GM23338 (cell line): ENCODE measurements around the gene FBL. TPM values are rescaled to one million over a fixed set of nuclear protein-coding genes. Genes with fewer than 3 reads are reported as not detected.

ENCODE experiments used
- ATAC-seq: fragments of 200-7000 bp; cut with Tn5 transposase; 3 replicates; pipeline ENCODE4 v1.9.1; 2020
- DNase-seq: peaks from one replicate; pipeline ENCODE4 v3.0.0-alpha.2; 2015; ENCODE audit warnings: low spot score
- H2AFZ ChIP-seq: fragments of 200-600 bp; sonication (generic); 2 replicates; pipeline ENCODE4 v1.8.0; 2016; ENCODE audit warnings: antibody characterized with exemption, mild to moderate bottlenecking, moderate library complexity
- H3F3A ChIP-seq: fragments of 200-600 bp; sonication (generic); replicated peaks from 2 replicates; pipeline ENCODE4 v1.8.0; 2017; ENCODE audit warnings: antibody characterized with exemption, mixed run types, low read depth
- H3K27ac ChIP-seq: fragments of 200-600 bp; sonication (generic); 2 replicates; pipeline ENCODE4 v1.6.1; 2016; ENCODE audit warnings: low read depth
- H3K27me3 ChIP-seq: fragments of 200-600 bp; sonication (generic); 2 replicates; pipeline ENCODE4 v1.8.0; 2016; ENCODE audit warnings: mild to moderate bottlenecking, mixed run types, moderate library complexity; ENCODE audit not compliant: insufficient read depth
- H3K36me3 ChIP-seq: fragments of 200-600 bp; sonication (generic); 2 replicates; pipeline ENCODE4 v1.8.0; 2016; ENCODE audit warnings: mild to moderate bottlenecking; ENCODE audit not compliant: insufficient read depth
- H3K4me1 ChIP-seq: fragments of 200-600 bp; sonication (generic); 2 replicates; pipeline ENCODE4 v1.8.0; 2016; ENCODE audit warnings: mild to moderate bottlenecking, moderate library complexity; ENCODE audit not compliant: insufficient read depth
- H3K4me2 ChIP-seq: fragments of 200-600 bp; sonication (generic); 2 replicates; pipeline ENCODE4 v1.7.1; 2017; ENCODE audit warnings: mixed run types
- H3K4me3 ChIP-seq: fragments of 200-600 bp; sonication (generic); 2 replicates; pipeline ENCODE4 v1.6.1; 2016; ENCODE audit warnings: mixed run types
- H3K79me2 ChIP-seq: fragments of 200-600 bp; sonication (generic); replicated peaks from 2 replicates; pipeline ENCODE4 v1.8.0; 2017; ENCODE audit warnings: mild to moderate bottlenecking; ENCODE audit not compliant: insufficient read depth
- H3K9me2 ChIP-seq: fragments of 200-600 bp; sonication (generic); 2 replicates; pipeline ENCODE4 v1.8.0; 2017; ENCODE audit not compliant: insufficient read depth
- H4K20me1 ChIP-seq: fragments of 200-600 bp; sonication (generic); replicated peaks from 2 replicates; pipeline ENCODE4 v1.8.0; 2017; ENCODE audit warnings: mild to moderate bottlenecking; ENCODE audit not compliant: insufficient read depth
- H3K27ac Mint-ChIP-seq: 2 replicates; pipeline ENCODE4 v1.8.0; 2020; ENCODE audit warnings: inconsistent platforms, mild to moderate bottlenecking, moderate library complexity, mixed read lengths
- H3K27me3 Mint-ChIP-seq: 3 replicates; pipeline ENCODE4 v1.8.0; 2022; ENCODE audit warnings: low read depth, mild to moderate bottlenecking, moderate library complexity, mixed read lengths, inconsistent platforms; ENCODE audit not compliant: insufficient read depth, poor library complexity
- H3K36me3 Mint-ChIP-seq: 3 replicates; pipeline ENCODE4 v1.8.0; 2021; ENCODE audit warnings: low read depth, mild to moderate bottlenecking, inconsistent platforms, moderate library complexity, mixed read lengths
- H3K4me1 Mint-ChIP-seq: 3 replicates; pipeline ENCODE4 v1.8.0; 2020; ENCODE audit warnings: mild to moderate bottlenecking, inconsistent platforms, mixed read lengths
- H3K4me3 Mint-ChIP-seq: 3 replicates; pipeline ENCODE4 v1.8.0; 2021; ENCODE audit warnings: moderate library complexity, mild to moderate bottlenecking, inconsistent platforms, mixed read lengths
- H3K9me3 Mint-ChIP-seq: 3 replicates; pipeline ENCODE4 v1.8.0; 2020; ENCODE audit warnings: moderate library complexity, mild to moderate bottlenecking, inconsistent platforms, mixed read lengths
- CREB1 ChIP-seq: fragments of 250-450 bp; sonication (Bioruptor Pico); IDR thresholded peaks from 2 replicates; pipeline ENCODE4 v1.5.0; 2020; ENCODE audit warnings: low read depth, mild to moderate bottlenecking, moderate library complexity
- CTCF ChIP-seq, 2 experiments: fragments of 200-600 bp in 1 of 2; sonication (generic) in 1 of 2; conservative IDR thresholded peaks; 2 replicates each; pipeline versions ENCODE4 v1.5.1 to v1.6.1; 2016 to 2017; ENCODE audit warnings: antibody characterized with exemption in 2 of 2, low read depth in 2 of 2, mild to moderate bottlenecking in 2 of 2, moderate library complexity in 1 of 2
- ETS1 ChIP-seq: IDR thresholded peaks from 2 replicates; pipeline ENCODE4 v1.6.1; 2016; ENCODE audit warnings: antibody characterized with exemption
- EZH2 ChIP-seq: fragments of 200-600 bp; sonication (generic); IDR thresholded peaks from one replicate; pipeline ENCODE4 v1.8.0; 2017; ENCODE audit warnings: antibody characterized with exemption, mild to moderate bottlenecking, low read depth; ENCODE audit not compliant: unreplicated experiment
- EZH2phosphoT487 ChIP-seq: fragments of 200-600 bp; sonication (generic); IDR thresholded peaks from one replicate; pipeline ENCODE4 v1.8.1; 2018; ENCODE audit warnings: antibody characterized with exemption; ENCODE audit not compliant: unreplicated experiment
- JUNB ChIP-seq: IDR thresholded peaks from one replicate; pipeline ENCODE4 v1.6.1; 2016; ENCODE audit warnings: antibody characterized with exemption; ENCODE audit not compliant: unreplicated experiment
- NANOG ChIP-seq: IDR thresholded peaks from 2 replicates; pipeline ENCODE4 v1.6.1; 2016; ENCODE audit warnings: antibody characterized with exemption, borderline replicate concordance
- POLR2AphosphoS5 ChIP-seq: IDR thresholded peaks from 2 replicates; pipeline ENCODE4 v1.6.1; 2016; ENCODE audit warnings: antibody characterized with exemption, low read depth
- REST ChIP-seq: IDR thresholded peaks from one replicate; pipeline ENCODE4 v1.6.1; 2018; ENCODE audit warnings: antibody characterized with exemption; ENCODE audit not compliant: unreplicated experiment
- STAT1 ChIP-seq: IDR thresholded peaks from one replicate; pipeline ENCODE4 v1.6.1; 2016; ENCODE audit warnings: antibody characterized with exemption; ENCODE audit not compliant: unreplicated experiment
- ZNF114 ChIP-seq: fragments of 250-450 bp; sonication (Bioruptor Pico); IDR thresholded peaks from 2 replicates; pipeline ENCODE4 v1.5.0; 2020; ENCODE audit warnings: mild to moderate bottlenecking, moderate library complexity
- ZNF331 ChIP-seq: fragments of 250-450 bp; sonication (Bioruptor Pico); IDR thresholded peaks from 2 replicates; pipeline ENCODE4 v1.5.0; 2020; ENCODE audit warnings: low read depth, mild to moderate bottlenecking, moderate library complexity
- ZNF462 ChIP-seq: fragments of 250-450 bp; sonication (Bioruptor Pico); IDR thresholded peaks from 2 replicates; pipeline ENCODE4 v1.5.0; 2020; ENCODE audit warnings: mild to moderate bottlenecking, moderate library complexity
- polyA plus RNA-seq: library from polyadenylated mRNA; unstranded; fragments of >200 nt; fragmentation: Nextera tagmentation; extraction: Ambion mirVana; gene quantifications from 2 replicates; pipeline ENCODE4 v1.2.1, GENCODE V29; 2016
- total RNA-seq: library from RNA; depleted of rRNA; stranded (reverse); fragments of >200 nt; shearing (Covaris generic); gene quantifications from 2 replicates; pipeline ENCODE4 v1.2.3, GENCODE V29; 2014

The FBL gene
- total and polyA plus RNA-seq, 2 experiments from 2014 or later: 403 to 553 TPM

- H3K9me3 Mint-ChIP-seq: no peaks in the 10 kb centered on the region
- no peak for TF ChIP-seq CTCF (conservative IDR thresholded peaks at IDR 0.05; ENCODE audit: low read depth in 2 of 2)
- TF ChIP-seq NANOG: no peak
- TF ChIP-seq ZNF114 (CRISPR knock-in tag): no peak
- no peak for TF ChIP-seq ZNF331 (CRISPR knock-in tag)
- TF ChIP-seq EZH2phosphoT487: no peak
- TF ChIP-seq ZNF462 (CRISPR knock-in tag): no peak
- TF ChIP-seq ETS1: no peak
- no peak for TF ChIP-seq EZH2
- no peak for TF ChIP-seq STAT1
- no peak for TF ChIP-seq POLR2AphosphoS5
- TF ChIP-seq JUNB: no peak
- TF ChIP-seq CREB1 (CRISPR knock-in tag): no peak
- no peak for TF ChIP-seq REST
- peaks cover 27% of the 10 kb centered on the region for H3K36me3 Mint-ChIP-seq
- H3K36me3 ChIP-seq: no peaks in the 10 kb centered on the region; the same call in 1 of the 2 replicates
- no peaks in the 10 kb centered on the region; the same call in 1 of the 2 replicates for H3K79me2 ChIP-seq
- H3K27ac Mint-ChIP-seq: peak overlapping the region; percentile 85
- ATAC-seq (no peak), DNase-seq (no peak)
- no peak overlapping the region for H2AFZ ChIP-seq
- no peak overlapping the region for H3K27ac ChIP-seq
- peaks cover 3% of the 10 kb centered on the region; the same call in 1 of the 2 replicates for H4K20me1 ChIP-seq
- H3K4me1 Mint-ChIP-seq: peaks cover 3% of the 10 kb centered on the region
- peaks cover 4% of the 10 kb centered on the region for H3K4me1 ChIP-seq
- H3F3A ChIP-seq: no peaks in the 10 kb centered on the region
- no peaks in the 10 kb centered on the region for H3K27me3 ChIP-seq
- H3K4me3 Mint-ChIP-seq: no peak overlapping the region
- H3K9me2 ChIP-seq: no peaks in the 10 kb centered on the region
- peak overlapping the region; percentile 80 for H3K4me3 ChIP-seq
- H3K4me2 ChIP-seq: peak overlapping the region; percentile 70
- peaks cover 6% of the 10 kb centered on the region for H3K27me3 Mint-ChIP-seq
Measured at GRCh38 chr19:39825093-39825463, 21.1 kb downstream of the FBL start.
